ENCODE measurements around the gene CEMIP.
A peak's percentile ranks its signal among the peaks of the same experiment; 100 is the strongest.

The CEMIP gene

DNA sequence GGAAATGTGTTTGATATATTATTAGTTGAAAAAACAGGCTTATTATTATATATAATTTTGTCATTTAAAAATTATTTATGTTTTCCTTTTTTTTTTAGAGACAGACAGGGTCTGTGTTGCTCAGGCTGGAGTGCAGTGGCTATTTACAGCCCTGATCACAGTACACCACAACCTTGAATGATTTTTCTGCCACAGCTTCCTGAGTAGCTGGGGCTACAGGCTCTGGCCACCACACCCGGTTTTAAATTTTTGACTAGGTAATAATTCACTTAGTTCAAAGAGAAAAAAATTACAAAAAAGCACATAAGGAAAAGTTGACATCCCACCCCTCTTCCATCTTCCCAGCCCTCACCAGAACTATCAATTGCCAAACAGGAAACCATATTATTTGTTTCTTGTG lies 4.7 kb upstream of the CEMIP start:
- TF ChIP-seq GABPA (IDR thresholded peaks at IDR 0.05; ENCODE audit: low read depth) (no peak), POLR2AphosphoS5 (IDR thresholded peaks at IDR 0.05; ENCODE audit: low read depth) (no peak), SPI1 (IDR thresholded peaks at IDR 0.05; ENCODE audit: borderline replicate concordance, low read depth) (no peak)
- TF ChIP-seq, protein P1, sequence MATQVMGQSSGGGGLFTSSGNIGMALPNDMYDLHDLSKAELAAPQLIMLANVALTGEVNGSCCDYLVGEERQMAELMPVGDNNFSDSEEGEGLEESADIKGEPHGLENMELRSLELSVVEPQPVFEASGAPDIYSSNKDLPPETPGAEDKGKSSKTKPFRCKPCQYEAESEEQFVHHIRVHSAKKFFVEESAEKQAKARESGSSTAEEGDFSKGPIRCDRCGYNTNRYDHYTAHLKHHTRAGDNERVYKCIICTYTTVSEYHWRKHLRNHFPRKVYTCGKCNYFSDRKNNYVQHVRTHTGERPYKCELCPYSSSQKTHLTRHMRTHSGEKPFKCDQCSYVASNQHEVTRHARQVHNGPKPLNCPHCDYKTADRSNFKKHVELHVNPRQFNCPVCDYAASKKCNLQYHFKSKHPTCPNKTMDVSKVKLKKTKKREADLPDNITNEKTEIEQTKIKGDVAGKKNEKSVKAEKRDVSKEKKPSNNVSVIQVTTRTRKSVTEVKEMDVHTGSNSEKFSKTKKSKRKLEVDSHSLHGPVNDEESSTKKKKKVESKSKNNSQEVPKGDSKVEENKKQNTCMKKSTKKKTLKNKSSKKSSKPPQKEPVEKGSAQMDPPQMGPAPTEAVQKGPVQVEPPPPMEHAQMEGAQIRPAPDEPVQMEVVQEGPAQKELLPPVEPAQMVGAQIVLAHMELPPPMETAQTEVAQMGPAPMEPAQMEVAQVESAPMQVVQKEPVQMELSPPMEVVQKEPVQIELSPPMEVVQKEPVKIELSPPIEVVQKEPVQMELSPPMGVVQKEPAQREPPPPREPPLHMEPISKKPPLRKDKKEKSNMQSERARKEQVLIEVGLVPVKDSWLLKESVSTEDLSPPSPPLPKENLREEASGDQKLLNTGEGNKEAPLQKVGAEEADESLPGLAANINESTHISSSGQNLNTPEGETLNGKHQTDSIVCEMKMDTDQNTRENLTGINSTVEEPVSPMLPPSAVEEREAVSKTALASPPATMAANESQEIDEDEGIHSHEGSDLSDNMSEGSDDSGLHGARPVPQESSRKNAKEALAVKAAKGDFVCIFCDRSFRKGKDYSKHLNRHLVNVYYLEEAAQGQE (IDR thresholded peaks at IDR 0.05; ENCODE audit: insufficient replicate concordance, low read depth), result no peak
- TF ChIP-seq, protein P2, sequence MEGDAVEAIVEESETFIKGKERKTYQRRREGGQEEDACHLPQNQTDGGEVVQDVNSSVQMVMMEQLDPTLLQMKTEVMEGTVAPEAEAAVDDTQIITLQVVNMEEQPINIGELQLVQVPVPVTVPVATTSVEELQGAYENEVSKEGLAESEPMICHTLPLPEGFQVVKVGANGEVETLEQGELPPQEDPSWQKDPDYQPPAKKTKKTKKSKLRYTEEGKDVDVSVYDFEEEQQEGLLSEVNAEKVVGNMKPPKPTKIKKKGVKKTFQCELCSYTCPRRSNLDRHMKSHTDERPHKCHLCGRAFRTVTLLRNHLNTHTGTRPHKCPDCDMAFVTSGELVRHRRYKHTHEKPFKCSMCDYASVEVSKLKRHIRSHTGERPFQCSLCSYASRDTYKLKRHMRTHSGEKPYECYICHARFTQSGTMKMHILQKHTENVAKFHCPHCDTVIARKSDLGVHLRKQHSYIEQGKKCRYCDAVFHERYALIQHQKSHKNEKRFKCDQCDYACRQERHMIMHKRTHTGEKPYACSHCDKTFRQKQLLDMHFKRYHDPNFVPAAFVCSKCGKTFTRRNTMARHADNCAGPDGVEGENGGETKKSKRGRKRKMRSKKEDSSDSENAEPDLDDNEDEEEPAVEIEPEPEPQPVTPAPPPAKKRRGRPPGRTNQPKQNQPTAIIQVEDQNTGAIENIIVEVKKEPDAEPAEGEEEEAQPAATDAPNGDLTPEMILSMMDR (IDR thresholded peaks at IDR 0.05; ENCODE audit: insufficient read depth, low read length), result no peak
- H3K27me3 ChIP-seq (ENCODE audit: insufficient read depth, poor library complexity, severe bottlenecking), result peaks cover 16% of the 10 kb centered on the region
- no peak overlapping the region for H3K27ac ChIP-seq (replicated peaks)
- no peak overlapping the region for H3K4me3 ChIP-seq (replicated peaks; ENCODE audit: insufficient read depth, low read length)
- no peak for DNase-seq (ENCODE audit: low read depth in 1 of 2, low spot score in 1 of 2)

DNA sequence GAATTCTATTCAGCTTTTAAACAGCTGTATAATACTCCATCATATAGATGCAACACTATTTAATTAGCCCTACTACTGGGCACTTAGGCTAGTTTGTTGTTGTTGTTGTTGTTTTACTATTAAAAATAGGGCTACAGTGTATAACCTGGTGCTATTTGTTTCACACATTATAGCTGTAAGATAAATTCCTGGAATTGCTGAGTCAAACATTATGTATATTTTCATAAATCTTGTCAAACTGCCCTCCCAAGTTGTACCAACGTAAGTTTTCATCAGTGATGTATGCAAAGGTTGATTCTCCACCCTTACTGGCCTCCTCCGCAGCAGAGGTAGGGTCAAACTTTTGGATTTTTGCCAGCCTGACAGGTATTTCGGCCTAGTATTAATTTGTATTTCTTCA lies 3.8 kb upstream of the CEMIP start:
- H3K4me3 ChIP-seq (replicated peaks; ENCODE audit: insufficient read depth, low read length), result no peak overlapping the region
- H3K27me3 ChIP-seq (ENCODE audit: insufficient read depth, poor library complexity, severe bottlenecking), result peaks cover 24% of the 10 kb centered on the region
- no peak for DNase-seq (ENCODE audit: low read depth in 1 of 2, low spot score in 1 of 2)
- no peak overlapping the region for H3K27ac ChIP-seq (replicated peaks)
- TF ChIP-seq, protein P2 (IDR thresholded peaks at IDR 0.05; ENCODE audit: insufficient read depth, low read length), result no peak
- TF ChIP-seq SPI1 (IDR thresholded peaks at IDR 0.05; ENCODE audit: borderline replicate concordance, low read depth), result no peak
- TF ChIP-seq POLR2AphosphoS5 (IDR thresholded peaks at IDR 0.05; ENCODE audit: low read depth), result no peak
- TF ChIP-seq, protein P1 (IDR thresholded peaks at IDR 0.05; ENCODE audit: insufficient replicate concordance, low read depth), result no peak
- TF ChIP-seq GABPA (IDR thresholded peaks at IDR 0.05; ENCODE audit: low read depth), result no peak

DNA sequence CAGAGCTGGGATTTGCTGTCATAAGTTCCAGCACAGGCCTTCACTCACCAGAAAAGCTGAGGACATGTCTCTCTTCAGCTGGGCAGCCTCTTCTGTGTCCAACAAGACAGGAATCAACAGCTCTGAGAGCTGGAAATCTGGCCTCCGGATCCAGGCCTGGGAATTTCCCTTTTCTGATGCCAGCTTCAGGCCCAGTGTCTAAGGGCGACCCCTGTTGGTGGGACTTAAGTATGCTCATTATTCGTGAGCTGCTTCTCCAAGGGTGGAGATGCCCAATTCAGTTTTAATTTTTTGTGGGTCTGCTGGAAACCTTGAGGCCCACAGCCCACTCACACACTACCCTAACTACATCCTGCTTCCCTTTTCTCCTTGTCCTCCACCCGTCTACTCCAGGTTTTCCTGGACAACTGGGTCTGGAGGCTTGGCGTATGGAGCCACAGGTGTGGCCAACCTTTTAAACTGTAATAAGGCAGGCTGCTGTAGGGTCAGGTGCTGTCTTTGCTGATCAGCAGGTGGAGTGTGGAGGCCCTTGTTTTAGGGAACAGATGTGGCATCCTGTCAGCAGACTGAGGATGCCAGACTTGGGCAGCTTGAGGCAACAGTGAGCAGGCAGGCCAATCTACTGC lies 2.6 kb upstream of the CEMIP start:
- DNase-seq (ENCODE audit: low read depth in 1 of 2, low spot score in 1 of 2), result peak in 1 of 2 experiments; percentile 58
- TF ChIP-seq, protein P2 (IDR thresholded peaks at IDR 0.05; ENCODE audit: insufficient read depth, low read length), result peak; percentile 70
- TF ChIP-seq POLR2AphosphoS5 (IDR thresholded peaks at IDR 0.05; ENCODE audit: low read depth) (no peak), SPI1 (IDR thresholded peaks at IDR 0.05; ENCODE audit: borderline replicate concordance, low read depth) (no peak), GABPA (IDR thresholded peaks at IDR 0.05; ENCODE audit: low read depth) (no peak)
- peaks cover 35% of the 10 kb centered on the region for H3K27me3 ChIP-seq (ENCODE audit: insufficient read depth, poor library complexity, severe bottlenecking)
- no peak overlapping the region for H3K4me3 ChIP-seq (replicated peaks; ENCODE audit: insufficient read depth, low read length)
- H3K27ac ChIP-seq (replicated peaks), result no peak overlapping the region

DNA sequence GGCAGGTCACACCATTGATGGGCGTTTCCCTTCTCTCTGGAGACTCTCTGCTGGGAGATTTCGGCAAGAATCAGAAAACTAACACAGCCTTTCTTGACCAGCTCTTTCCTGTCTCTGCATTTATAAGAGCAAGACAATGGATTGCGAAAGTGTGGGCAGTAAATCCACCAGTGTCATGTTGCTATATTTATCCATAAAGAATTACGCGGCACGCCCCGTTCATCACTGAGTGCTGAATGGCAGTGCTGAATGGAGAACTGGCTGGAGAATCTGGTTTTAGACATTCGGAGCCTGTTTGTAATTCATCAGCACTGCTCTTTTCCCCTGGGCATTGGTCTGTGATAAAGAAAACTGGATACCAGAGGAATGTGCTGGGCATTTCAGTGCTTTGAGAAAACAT lies 2.0 kb upstream of the CEMIP start:
- peaks cover 38% of the 10 kb centered on the region for H3K27me3 ChIP-seq (ENCODE audit: insufficient read depth, poor library complexity, severe bottlenecking)
- H3K27ac ChIP-seq (replicated peaks), result no peak overlapping the region
- DNase-seq (ENCODE audit: low read depth in 1 of 2, low spot score in 1 of 2), result no peak
- H3K4me3 ChIP-seq (replicated peaks; ENCODE audit: insufficient read depth, low read length), result no peak overlapping the region
- TF ChIP-seq, protein P1 (IDR thresholded peaks at IDR 0.05; ENCODE audit: insufficient replicate concordance, low read depth), result no peak
- TF ChIP-seq POLR2AphosphoS5 (IDR thresholded peaks at IDR 0.05; ENCODE audit: low read depth) (no peak), SPI1 (IDR thresholded peaks at IDR 0.05; ENCODE audit: borderline replicate concordance, low read depth) (no peak), GABPA (IDR thresholded peaks at IDR 0.05; ENCODE audit: low read depth) (no peak)
- TF ChIP-seq, protein P2 (IDR thresholded peaks at IDR 0.05; ENCODE audit: insufficient read depth, low read length), result no peak

Measured in HL-60 (cell line).